ENCODE results near the gene NDUFAF3.

Gene NDUFAF3

DNA sequence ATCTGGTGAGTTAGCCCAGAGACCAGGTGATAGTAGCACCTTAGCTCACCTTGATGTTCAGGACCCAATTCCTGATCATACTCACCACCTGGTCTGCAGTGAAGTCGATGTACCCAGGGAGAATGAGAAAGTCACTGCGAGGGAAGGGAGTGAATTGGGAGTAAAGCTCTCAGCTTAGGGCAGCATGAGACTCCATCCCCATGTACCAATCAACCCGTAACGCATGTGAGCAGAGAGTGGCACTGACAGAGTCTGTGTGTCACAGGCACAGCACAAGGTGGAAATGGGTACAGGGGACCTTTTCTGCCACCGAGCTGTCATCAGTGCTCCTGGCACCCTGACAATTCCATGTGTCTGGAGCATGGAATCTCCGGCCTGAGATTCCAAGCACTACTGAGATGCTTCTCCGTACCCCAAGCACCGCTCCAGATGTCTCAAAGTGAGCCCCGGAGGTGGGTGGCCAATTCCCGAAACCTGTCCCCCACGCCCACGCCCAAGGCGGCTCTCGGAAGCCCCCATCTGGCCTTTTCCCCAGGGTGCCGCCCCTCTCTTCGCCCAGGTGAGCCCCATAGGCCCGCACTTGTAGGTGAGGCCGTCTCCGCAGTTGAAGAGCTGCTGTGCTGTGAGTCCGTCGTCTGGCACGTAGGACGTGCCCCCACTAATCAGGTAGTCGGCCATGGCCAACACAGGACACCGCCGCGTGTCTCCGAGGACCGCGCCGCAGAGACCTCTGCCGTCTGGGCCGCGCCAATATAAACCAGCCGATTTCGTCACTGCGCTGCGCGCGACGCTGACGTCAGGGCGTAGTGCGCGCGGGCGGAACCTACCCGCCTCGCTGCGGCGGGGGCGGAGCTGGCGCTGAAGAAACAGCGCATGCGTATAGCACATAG lies 7.0 kb downstream of the NDUFAF3 start, which contains the start of gene IMPDH2:
TSS of gene IMPDH2 (minus strand) at position 726 of the 890 bp plus-strand sequence. CDS start at position 678, 48 bp downstream.
- peak; percentile 90 for DNase-seq (ENCODE audit: low read depth, low spot score)
- peak within 1 kb of the TSS; percentile 89 for H3K4me3 ChIP-seq (ENCODE audit: low read length)

DNA sequence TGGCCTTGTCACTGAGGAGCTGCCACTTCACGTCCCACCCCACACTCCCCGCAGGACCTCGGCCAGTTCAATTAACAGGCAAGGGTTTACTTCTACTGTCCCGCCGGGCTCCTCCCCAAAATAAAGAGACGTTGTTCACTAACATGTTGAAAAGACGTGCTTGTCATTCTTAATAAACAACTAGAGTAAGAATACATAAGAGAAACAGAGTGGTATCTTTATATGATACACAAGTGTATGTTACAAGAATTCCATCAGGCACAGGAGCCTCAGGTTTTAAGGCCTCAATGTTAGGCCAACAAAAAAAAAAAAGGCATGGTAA lies 7.6 kb downstream of the NDUFAF3 start:
- DNase-seq (ENCODE audit: low read depth, low spot score) = no peak
- peak overlapping the region; percentile 89 for H3K4me3 ChIP-seq (ENCODE audit: low read length)

DNA sequence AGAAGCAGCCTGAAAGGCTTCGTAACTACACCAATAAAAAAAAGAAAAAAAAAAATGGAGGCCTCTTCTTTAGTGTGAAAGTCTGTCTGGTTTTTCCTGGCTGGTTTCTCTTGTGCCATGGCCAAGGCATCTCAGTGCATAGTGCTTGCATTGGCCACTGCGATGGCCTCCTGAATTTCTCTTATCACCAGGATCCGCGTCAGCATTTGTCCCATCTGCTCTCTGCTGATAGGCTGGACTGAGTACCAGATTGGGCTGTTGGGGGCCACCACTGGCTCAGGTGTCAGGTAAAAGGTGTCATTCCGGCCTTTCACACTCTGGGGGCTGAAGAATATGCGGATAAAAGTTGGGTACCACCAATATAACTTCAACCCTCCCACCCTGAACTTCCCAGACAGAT lies 8.4 kb downstream of the NDUFAF3 start:
- no peak for DNase-seq (ENCODE audit: low read depth, low spot score)
- H3K4me3 ChIP-seq (ENCODE audit: low read length) = no peak overlapping the region

DNA sequence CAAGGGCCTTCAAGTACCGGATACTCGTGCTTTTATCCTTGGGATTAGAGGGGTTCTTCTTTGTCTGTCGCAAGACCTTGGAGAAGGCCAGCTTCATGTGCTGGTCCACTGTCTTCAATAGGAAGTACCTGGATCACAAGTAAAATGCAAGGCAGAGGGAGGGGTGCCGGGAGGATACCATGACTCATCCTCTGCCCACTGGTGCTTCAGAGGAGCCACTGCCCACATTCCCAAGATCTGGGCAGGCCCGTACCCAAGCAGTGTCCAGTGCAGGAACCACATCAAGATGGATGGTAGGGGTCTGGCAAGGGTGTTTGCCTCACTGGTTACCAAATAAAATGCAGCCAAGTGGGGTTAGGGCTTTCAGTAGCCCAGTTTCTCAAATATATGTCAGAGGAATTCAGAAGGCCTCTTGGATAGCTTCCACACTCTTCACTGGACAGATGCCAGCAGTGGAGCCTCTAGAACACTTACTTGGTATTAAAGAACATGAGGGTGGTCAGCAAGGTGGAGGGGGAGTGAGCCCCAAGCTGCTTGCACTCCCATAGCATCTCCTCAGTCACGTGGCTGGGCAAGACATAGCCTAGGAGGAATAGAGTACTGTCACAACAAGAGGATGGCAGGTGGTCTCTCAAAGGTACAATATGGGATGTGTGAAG lies 10.9 kb downstream of the NDUFAF3 start:
- H3K4me3 ChIP-seq (ENCODE audit: low read length) = no peak overlapping the region
- no peak for DNase-seq (ENCODE audit: low read depth, low spot score)

DNA sequence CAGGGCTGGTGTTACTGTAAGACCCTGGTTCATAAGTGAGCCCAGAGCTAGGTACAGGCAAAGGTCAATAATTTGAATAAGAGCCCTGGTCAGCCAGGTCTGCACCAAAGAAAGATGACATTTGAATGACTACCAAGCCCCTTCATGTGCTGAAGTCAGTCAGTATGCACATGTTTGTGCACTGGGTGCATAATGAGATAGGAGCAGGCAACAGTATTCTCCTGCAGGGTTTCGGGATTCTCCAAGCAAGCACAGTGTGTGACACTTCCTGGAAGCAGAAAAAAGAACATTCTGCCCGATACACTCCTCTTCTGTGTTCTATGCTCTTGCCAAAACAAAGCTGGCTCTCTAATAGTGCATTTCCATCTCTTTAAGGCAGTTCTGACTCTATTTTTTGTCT lies 12.7 kb downstream of the NDUFAF3 start:
- DNase-seq (ENCODE audit: low read depth, low spot score) = no peak
- H3K4me3 ChIP-seq (ENCODE audit: low read length) = no peak overlapping the region

DNA sequence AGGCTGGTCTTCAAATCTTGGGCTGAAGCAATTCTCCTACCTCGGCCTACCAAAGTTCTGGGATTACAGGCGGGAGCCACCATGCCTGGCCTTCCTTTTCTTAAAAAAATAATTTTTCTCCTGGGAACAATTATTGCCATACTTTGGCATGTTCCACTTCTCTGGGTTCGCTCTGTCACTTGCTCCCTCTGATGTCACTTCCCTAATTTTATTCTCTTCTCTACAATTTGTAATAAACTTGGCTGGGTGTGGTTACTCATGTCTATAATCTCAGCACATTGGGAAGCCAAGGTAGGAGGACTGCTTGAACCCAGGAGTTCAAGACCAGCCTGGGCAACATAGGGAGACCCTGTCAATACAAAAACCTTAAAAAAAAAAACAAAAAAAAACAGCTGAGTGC lies 13.4 kb downstream of the NDUFAF3 start:
- DNase-seq (ENCODE audit: low read depth, low spot score) = no peak
- no peak overlapping the region for H3K4me3 ChIP-seq (ENCODE audit: low read length)

DNA sequence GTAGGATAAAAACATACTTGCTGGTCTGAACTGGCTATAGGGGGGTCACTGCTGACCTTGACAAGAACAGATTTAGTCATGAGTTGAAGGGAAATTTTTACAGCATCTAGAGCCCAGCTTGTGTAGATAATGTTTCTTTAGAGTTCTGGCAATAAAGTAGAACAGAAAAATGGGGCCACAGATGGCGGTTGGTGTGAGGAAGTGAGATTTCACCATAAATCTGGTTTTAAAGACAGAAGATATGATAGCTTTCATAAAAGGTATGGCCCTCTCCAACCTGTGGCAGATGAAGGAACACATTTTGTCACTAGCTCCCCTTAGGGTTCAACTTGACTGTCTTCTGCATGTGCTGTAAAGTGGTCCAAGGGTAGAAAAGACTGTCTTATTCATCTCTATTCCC lies 31.6 kb downstream of the NDUFAF3 start:
- no peak overlapping the region for H3K4me3 ChIP-seq (ENCODE audit: low read length)

DNA sequence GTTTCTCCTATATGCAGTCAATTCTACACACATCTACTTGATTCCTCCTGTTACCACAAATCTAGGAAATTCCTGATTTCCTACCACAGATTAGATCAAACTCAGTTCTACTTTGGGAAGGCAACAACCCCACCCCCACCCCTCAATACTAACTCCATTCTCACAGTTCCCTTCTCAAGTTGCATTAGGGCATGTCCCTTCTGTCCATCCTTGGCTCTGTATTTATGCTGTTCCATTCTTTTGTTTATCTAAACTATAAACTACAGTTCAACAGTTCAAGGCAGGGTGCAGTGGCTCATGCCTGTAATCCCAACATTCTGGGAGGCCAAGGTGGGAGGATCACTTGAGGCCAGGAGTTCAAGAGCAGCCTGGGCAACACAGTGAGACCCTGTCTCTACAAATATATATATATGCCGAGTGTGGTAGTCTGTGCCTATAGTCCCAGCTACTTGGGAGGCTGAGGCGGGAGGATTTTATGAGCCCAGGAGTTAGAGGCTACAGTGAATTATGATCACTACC lies 32.5 kb downstream of the NDUFAF3 start:
- H3K4me3 ChIP-seq (ENCODE audit: low read length) = no peak overlapping the region
- DNase-seq (ENCODE audit: low read depth, low spot score) = no peak

More for the DNA sequence above, 31.6 kb downstream of the NDUFAF3 start:
- no peak for DNase-seq (ENCODE audit: low read depth, low spot score)

DNA sequence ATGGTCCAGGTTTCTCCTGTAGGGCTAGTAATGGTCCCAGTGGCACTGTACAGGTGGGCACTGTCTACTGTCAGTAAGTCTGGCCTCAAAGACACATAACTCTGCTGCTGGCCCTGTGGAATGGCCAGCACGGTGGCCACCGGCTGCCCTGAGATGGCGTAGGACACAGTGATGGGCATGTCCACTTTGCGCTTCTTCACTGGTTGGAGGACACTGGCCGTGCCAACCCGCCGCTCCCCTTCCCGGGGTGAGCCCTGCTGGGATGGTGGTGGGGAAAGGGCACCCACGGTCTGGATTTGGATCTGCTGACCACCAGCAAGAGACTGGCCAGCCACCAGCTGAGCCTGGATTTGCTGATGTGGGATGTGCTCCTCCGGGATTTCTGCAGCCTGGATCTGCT lies 35.3 kb downstream of the NDUFAF3 start:
- no peak overlapping the region for H3K4me3 ChIP-seq (ENCODE audit: low read length)
- DNase-seq (ENCODE audit: low read depth, low spot score) = no peak

DNA sequence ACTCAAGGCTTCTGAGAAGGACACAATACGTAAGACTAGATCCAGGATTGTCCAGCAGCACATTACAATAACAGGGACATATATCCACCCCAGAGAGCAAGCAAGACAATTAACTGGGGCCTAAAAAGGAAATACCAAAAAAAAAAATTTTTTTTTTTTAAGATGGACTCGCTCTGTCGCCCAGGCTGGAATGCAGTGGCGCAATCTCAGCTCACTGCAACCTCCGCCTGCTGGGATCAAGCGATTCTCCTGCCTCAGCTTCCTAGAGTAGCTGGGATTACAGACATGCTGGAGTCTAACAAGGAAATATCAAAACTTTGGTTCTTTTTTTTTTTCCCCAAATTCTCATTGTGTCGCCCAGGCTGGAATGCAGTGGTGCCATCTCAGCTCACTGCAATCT lies 36.1 kb downstream of the NDUFAF3 start:
- H3K4me3 ChIP-seq (ENCODE audit: low read length) = no peak overlapping the region

More for the DNA sequence above, 36.1 kb downstream of the NDUFAF3 start:
- DNase-seq (ENCODE audit: low read depth, low spot score) = no peak

Data from Jurkat, Clone E6-1 (cell line).